HepG2 (cell line): ENCODE data around the gene MYO19. TPM values are rescaled to one million over a fixed set of nuclear protein-coding genes. Genes with fewer than 3 reads are reported as not detected.
A peak's percentile ranks its signal among the peaks of the same experiment; 100 is the strongest.

Experiments used
- GZF1 ChIP-seq: sonication (generic); formaldehyde crosslinking; IDR thresholded peaks from 2 replicates; pipeline ENCODE4 v1.5.1; 2020; ENCODE audit warnings: mild to moderate bottlenecking, missing genetic modification reagents
- SRSF4 ChIP-seq: fragments of 200-400 bp; formaldehyde crosslinking; IDR thresholded peaks from one replicate; pipeline ENCODE4 v1.6.1; 2018; ENCODE audit warnings: mild to moderate bottlenecking, low read depth, low read length, moderate library complexity; ENCODE audit not compliant: poor library complexity, severe bottlenecking
- ZBTB1 ChIP-seq: sonication (generic); formaldehyde crosslinking; IDR thresholded peaks from 2 replicates; pipeline ENCODE4 v1.4.0; 2020; ENCODE audit warnings: missing genetic modification reagents, borderline replicate concordance
- ZIK1 ChIP-seq: sonication (generic); formaldehyde crosslinking; IDR thresholded peaks from 2 replicates; pipeline ENCODE4 v1.5.0; 2020; ENCODE audit warnings: mild to moderate bottlenecking, low read depth, missing genetic modification reagents, borderline replicate concordance
- ZNF282 ChIP-seq: fragments of 450-650 bp; IDR thresholded peaks from 2 replicates; pipeline ENCODE4 v1.6.1; 2018; ENCODE audit not compliant: partially characterized antibody
- ZNF292 ChIP-seq: sonication (generic); formaldehyde crosslinking; IDR thresholded peaks from 2 replicates; pipeline ENCODE4 v1.8.1; 2022; ENCODE audit warnings: mild to moderate bottlenecking, low read depth, missing genetic modification reagents, borderline replicate concordance
- ZNF678 ChIP-seq: sonication (generic); formaldehyde crosslinking; IDR thresholded peaks from 2 replicates; pipeline ENCODE4 v1.4.0; 2020; ENCODE audit warnings: mild to moderate bottlenecking, missing genetic modification reagents
- ZNF720 ChIP-seq: sonication (generic); formaldehyde crosslinking; IDR thresholded peaks from 2 replicates; pipeline ENCODE4 v1.4.0; 2020; ENCODE audit warnings: missing genetic modification reagents
- ZNF766 ChIP-seq: sonication (generic); formaldehyde crosslinking; IDR thresholded peaks from 2 replicates; pipeline ENCODE4 v1.5.0; 2020; ENCODE audit warnings: missing genetic modification reagents, borderline replicate concordance
- polyA plus RNA-seq, 8 experiments: library from polyadenylated mRNA; depleted of rRNA in 3 of 8; stranded (reverse) in 7 of 8; unstranded in 1 of 8; fragments of >200 nt; fragmentation: Illumina TruSeq in 4 of 8; extraction: Trizol in 4 of 8; gene quantifications; 2 replicates each; pipeline versions ENCODE4 v1.2.1 to v1.2.3, GENCODE V29; 2011 to 2016; ENCODE audit warnings: low read depth in 4 of 8, missing spikeins in 1 of 8, mixed read lengths in 1 of 8; ENCODE audit not compliant: insufficient read depth in 1 of 8
- total RNA-seq, 5 experiments: library from RNA; depleted of rRNA; stranded (reverse); fragments of >200 nt; fragmentation: Illumina TruSeq; extraction: Trizol; gene quantifications; 2 replicates each; pipeline ENCODE4 v1.2.3, GENCODE V29; 2016; ENCODE audit warnings: low read depth in 1 of 5
- TF ChIP-seq, protein P1 (sequence below): sonication (generic); formaldehyde crosslinking; IDR thresholded peaks from 2 replicates; pipeline ENCODE4 v1.4.0; 2020; ENCODE audit warnings: missing genetic modification reagents
- TF ChIP-seq, protein P2 (sequence below): sonication (generic); formaldehyde crosslinking; IDR thresholded peaks from 2 replicates; pipeline ENCODE4 v1.8.1; 2023; ENCODE audit warnings: mild to moderate bottlenecking, missing genetic modification reagents
- TF ChIP-seq, protein P3 (sequence below): IDR thresholded peaks from 2 replicates; pipeline ENCODE4 v1.6.1; 2018; ENCODE audit warnings: missing genetic modification reagents
- TF ChIP-seq, protein P4 (sequence below): fragments of 450-650 bp; IDR thresholded peaks from 2 replicates; pipeline ENCODE4 v1.6.1; 2017; ENCODE audit warnings: mild to moderate bottlenecking
- TF ChIP-seq, protein P5 (sequence below): sonication (generic); formaldehyde crosslinking; IDR thresholded peaks from 2 replicates; pipeline ENCODE4 v1.4.0; 2020; ENCODE audit warnings: mild to moderate bottlenecking, low read depth, missing genetic modification reagents

MYO19 gene
- total and polyA plus RNA-seq, 2 of the 13 experiments (the other 11 are each of a cell fraction or from before 2014, with no cell fraction given): 75.7 to 82.3 TPM

DNA sequence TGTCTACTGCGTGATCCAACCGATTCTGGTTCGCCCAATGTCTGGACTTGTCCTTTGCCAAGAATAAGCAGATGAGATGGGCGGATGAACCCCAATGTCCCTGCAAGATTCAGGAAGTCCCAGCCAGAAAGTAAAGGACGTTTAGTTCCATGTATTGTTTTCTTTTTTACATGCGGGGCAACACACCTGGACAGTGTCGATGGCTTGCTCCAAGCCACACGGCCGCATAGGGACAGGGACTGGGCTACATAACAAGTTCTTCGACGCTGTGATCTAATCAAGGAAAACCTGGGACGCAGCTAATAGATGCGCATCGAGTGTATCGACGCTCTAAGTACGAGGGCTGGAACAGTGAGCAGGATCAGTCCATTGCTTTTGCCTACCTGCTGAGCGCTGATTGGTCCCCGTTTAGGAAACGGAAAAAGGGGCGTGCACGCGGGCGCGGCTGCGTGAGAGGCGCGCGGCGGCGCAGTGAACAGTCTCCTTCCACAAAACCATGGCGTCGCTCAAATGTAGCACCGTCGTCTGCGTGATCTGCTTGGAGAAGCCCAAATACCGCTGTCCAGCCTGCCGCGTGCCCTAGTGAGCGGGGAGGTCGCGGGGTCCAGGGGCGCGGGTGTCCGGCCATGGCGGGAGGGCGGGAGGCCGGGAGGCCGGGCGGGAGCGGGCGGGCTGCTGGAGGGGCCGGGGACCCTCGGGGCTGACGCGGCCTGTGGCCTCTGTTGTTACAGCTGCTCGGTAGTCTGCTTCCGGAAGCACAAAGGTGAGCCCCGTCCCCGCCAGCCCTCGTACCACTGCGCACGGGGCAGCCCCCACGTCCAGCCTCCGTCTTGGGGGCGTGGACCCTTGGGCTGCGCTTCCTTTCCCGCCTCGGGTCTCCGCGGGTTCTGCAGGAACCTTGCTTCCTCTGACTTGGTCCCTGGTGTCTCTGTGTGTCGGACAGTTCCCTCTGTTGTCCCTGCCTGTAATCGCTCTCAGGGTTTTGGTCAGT, 48.2 kb downstream of the MYO19 start, which contains the start of gene ZNHIT3 (continued):
- TF ChIP-seq, protein P1, sequence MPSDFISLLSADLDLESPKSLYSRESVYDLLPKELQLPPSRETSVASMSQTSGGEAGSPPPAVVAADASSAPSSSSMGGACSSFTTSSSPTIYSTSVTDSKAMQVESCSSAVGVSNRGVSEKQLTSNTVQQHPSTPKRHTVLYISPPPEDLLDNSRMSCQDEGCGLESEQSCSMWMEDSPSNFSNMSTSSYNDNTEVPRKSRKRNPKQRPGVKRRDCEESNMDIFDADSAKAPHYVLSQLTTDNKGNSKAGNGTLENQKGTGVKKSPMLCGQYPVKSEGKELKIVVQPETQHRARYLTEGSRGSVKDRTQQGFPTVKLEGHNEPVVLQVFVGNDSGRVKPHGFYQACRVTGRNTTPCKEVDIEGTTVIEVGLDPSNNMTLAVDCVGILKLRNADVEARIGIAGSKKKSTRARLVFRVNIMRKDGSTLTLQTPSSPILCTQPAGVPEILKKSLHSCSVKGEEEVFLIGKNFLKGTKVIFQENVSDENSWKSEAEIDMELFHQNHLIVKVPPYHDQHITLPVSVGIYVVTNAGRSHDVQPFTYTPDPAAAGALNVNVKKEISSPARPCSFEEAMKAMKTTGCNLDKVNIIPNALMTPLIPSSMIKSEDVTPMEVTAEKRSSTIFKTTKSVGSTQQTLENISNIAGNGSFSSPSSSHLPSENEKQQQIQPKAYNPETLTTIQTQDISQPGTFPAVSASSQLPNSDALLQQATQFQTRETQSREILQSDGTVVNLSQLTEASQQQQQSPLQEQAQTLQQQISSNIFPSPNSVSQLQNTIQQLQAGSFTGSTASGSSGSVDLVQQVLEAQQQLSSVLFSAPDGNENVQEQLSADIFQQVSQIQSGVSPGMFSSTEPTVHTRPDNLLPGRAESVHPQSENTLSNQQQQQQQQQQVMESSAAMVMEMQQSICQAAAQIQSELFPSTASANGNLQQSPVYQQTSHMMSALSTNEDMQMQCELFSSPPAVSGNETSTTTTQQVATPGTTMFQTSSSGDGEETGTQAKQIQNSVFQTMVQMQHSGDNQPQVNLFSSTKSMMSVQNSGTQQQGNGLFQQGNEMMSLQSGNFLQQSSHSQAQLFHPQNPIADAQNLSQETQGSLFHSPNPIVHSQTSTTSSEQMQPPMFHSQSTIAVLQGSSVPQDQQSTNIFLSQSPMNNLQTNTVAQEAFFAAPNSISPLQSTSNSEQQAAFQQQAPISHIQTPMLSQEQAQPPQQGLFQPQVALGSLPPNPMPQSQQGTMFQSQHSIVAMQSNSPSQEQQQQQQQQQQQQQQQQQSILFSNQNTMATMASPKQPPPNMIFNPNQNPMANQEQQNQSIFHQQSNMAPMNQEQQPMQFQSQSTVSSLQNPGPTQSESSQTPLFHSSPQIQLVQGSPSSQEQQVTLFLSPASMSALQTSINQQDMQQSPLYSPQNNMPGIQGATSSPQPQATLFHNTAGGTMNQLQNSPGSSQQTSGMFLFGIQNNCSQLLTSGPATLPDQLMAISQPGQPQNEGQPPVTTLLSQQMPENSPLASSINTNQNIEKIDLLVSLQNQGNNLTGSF (CRISPR knock-in tag): 0 out of 2 replicates have a peak, but pooled peaks have one; percentile 29
- no peak for TF ChIP-seq ZBTB1
- TF ChIP-seq, protein P2, sequence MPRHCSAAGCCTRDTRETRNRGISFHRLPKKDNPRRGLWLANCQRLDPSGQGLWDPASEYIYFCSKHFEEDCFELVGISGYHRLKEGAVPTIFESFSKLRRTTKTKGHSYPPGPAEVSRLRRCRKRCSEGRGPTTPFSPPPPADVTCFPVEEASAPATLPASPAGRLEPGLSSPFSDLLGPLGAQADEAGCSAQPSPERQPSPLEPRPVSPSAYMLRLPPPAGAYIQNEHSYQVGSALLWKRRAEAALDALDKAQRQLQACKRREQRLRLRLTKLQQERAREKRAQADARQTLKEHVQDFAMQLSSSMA (CRISPR knock-in tag): no peak
- 0 out of 2 replicates have a peak, but pooled peaks have one; percentile 70 for TF ChIP-seq ZIK1 (CRISPR knock-in tag)
- TF ChIP-seq, protein P3, sequence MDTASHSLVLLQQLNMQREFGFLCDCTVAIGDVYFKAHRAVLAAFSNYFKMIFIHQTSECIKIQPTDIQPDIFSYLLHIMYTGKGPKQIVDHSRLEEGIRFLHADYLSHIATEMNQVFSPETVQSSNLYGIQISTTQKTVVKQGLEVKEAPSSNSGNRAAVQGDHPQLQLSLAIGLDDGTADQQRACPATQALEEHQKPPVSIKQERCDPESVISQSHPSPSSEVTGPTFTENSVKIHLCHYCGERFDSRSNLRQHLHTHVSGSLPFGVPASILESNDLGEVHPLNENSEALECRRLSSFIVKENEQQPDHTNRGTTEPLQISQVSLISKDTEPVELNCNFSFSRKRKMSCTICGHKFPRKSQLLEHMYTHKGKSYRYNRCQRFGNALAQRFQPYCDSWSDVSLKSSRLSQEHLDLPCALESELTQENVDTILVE (CRISPR knock-in tag): peak; percentile 60
- peak; percentile 47; the same call in 1 of the 2 replicates for TF ChIP-seq ZNF292 (CRISPR knock-in tag)
- no peak for TF ChIP-seq SRSF4
- TF ChIP-seq ZNF720: peak; percentile 61; the same call in 1 of the 2 replicates
- TF ChIP-seq, protein P4, sequence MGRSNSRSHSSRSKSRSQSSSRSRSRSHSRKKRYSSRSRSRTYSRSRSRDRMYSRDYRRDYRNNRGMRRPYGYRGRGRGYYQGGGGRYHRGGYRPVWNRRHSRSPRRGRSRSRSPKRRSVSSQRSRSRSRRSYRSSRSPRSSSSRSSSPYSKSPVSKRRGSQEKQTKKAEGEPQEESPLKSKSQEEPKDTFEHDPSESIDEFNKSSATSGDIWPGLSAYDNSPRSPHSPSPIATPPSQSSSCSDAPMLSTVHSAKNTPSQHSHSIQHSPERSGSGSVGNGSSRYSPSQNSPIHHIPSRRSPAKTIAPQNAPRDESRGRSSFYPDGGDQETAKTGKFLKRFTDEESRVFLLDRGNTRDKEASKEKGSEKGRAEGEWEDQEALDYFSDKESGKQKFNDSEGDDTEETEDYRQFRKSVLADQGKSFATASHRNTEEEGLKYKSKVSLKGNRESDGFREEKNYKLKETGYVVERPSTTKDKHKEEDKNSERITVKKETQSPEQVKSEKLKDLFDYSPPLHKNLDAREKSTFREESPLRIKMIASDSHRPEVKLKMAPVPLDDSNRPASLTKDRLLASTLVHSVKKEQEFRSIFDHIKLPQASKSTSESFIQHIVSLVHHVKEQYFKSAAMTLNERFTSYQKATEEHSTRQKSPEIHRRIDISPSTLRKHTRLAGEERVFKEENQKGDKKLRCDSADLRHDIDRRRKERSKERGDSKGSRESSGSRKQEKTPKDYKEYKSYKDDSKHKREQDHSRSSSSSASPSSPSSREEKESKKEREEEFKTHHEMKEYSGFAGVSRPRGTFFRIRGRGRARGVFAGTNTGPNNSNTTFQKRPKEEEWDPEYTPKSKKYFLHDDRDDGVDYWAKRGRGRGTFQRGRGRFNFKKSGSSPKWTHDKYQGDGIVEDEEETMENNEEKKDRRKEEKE: no peak
- no peak for TF ChIP-seq GZF1 (CRISPR knock-in tag)
- TF ChIP-seq ZNF282: no peak
- TF ChIP-seq ZNF678 (CRISPR knock-in tag): 0 out of 2 replicates have a peak, but pooled peaks have one; percentile 10
- no peak for TF ChIP-seq ZNF766 (CRISPR knock-in tag)
- TF ChIP-seq, protein P5, sequence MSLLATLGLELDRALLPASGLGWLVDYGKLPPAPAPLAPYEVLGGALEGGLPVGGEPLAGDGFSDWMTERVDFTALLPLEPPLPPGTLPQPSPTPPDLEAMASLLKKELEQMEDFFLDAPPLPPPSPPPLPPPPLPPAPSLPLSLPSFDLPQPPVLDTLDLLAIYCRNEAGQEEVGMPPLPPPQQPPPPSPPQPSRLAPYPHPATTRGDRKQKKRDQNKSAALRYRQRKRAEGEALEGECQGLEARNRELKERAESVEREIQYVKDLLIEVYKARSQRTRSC (CRISPR knock-in tag): peak; percentile 48; the same call in 1 of the 2 replicates
